Ovary (tissue), 3 donors: ENCODE results near the gene GSN.
A peak's percentile ranks its signal among the peaks of the same experiment; 100 is the strongest.

Experiments
- CTCF ChIP-seq, 3 donors: fragments of 450-650 bp in 2 of 3; fragments of 200-600 bp in 1 of 3; IDR thresholded peaks; one replicate each; pipeline versions ENCODE4 v1.5.1 to v1.8.0; 2016 to 2022; ENCODE audit warnings: antibody characterized with exemption in 3 of 3, mild to moderate bottlenecking in 1 of 3
- POLR2A ChIP-seq: fragments of 450-650 bp; IDR thresholded peaks from one replicate; pipeline ENCODE4 v1.6.1; 2017; ENCODE audit warnings: antibody characterized with exemption, mild to moderate bottlenecking, moderate library complexity
- donor health status: DM: no; HTN: no; CAD: no.

GRCh38 chr9:121369595-121370265 is 101.8 kb downstream of the GSN start, which contains the start of gene STOM:
- peak; percentile 99 for TF ChIP-seq POLR2A
- TF ChIP-seq CTCF (IDR thresholded peaks at IDR 0.05) = no peak
